Keratinocyte (primary cell): ENCODE results near the gene RNF141. TPM values are rescaled to one million over a fixed set of nuclear protein-coding genes. Genes with fewer than 3 reads are reported as not detected.

ENCODE experiments used
- DNase-seq: peaks from one replicate; pipeline ENCODE4 v3.0.0-alpha.2; 2011; ENCODE audit warnings: low read depth, missing footprints, low spot score
- FAIRE-seq: peaks from 2 replicates; lab custom pipeline; 2011; peaks lifted over from hg19 to GRCh38; lab: Jason Lieb, UNC
- H2AFZ ChIP-seq: 2 replicates; pipeline ENCODE4 v1.6.0; 2012; ENCODE audit warnings: low read length, control low read depth, inconsistent platforms; ENCODE audit not compliant: control insufficient read depth
- H3K27ac ChIP-seq: 2 replicates; pipeline ENCODE4 v1.5.1; 2011; ENCODE audit warnings: low read length; ENCODE audit not compliant: control insufficient read depth, insufficient read depth
- H3K27me3 ChIP-seq: 3 replicates; pipeline ENCODE4 v1.6.0; 2011; ENCODE audit warnings: low read length; ENCODE audit not compliant: control insufficient read depth, insufficient read depth; ENCODE audit errors: extremely low read depth
- H3K36me3 ChIP-seq, 2 experiments: 2 replicates in 1 of 2; 3 replicates in 1 of 2; pipeline ENCODE4 v1.5.1; 2011; ENCODE audit warnings: low read length in 2 of 2, mild to moderate bottlenecking in 1 of 2; ENCODE audit not compliant: control insufficient read depth in 2 of 2, insufficient read depth in 2 of 2; ENCODE audit errors: extremely low read depth in 1 of 2
- H3K4me1 ChIP-seq: 3 replicates; pipeline ENCODE4 v1.5.1; 2011; ENCODE audit warnings: low read length; ENCODE audit not compliant: control insufficient read depth, insufficient read depth; ENCODE audit errors: extremely low read depth
- H3K4me2 ChIP-seq: 3 replicates; pipeline ENCODE4 v1.6.0; 2011; ENCODE audit warnings: low read depth, low read length; ENCODE audit not compliant: control insufficient read depth, insufficient read depth; ENCODE audit errors: extremely low read depth
- H3K4me3 ChIP-seq, 3 experiments: fragments of 200-600 bp in 1 of 3; sonication (generic) in 1 of 3; 2 replicates in 2 of 3; 3 replicates in 1 of 3; pipeline ENCODE4 v1.5.1; 2011 to 2016; ENCODE audit warnings: low read length in 3 of 3, mild to moderate bottlenecking in 3 of 3, control low read depth in 2 of 3, inconsistent platforms in 1 of 3, low read depth in 1 of 3, mixed read lengths in 1 of 3, mixed run types in 1 of 3, moderate library complexity in 1 of 3; ENCODE audit not compliant: control insufficient read depth in 2 of 3, insufficient read depth in 2 of 3; ENCODE audit errors: extremely low read depth in 1 of 3
- H3K79me2 ChIP-seq: 2 replicates; pipeline ENCODE4 v1.6.0; 2012; ENCODE audit warnings: low read length; ENCODE audit not compliant: control insufficient read depth, insufficient read depth
- H3K9ac ChIP-seq: 3 replicates; pipeline ENCODE4 v1.6.0; 2011; ENCODE audit warnings: low read length; ENCODE audit not compliant: control insufficient read depth, insufficient read depth; ENCODE audit errors: extremely low read depth
- H3K9me1 ChIP-seq: 3 replicates; pipeline ENCODE4 v1.6.0; 2011; ENCODE audit warnings: low read length; ENCODE audit not compliant: control insufficient read depth, insufficient read depth; ENCODE audit errors: extremely low read depth
- H3K9me3 ChIP-seq: 2 replicates; pipeline ENCODE4 v1.5.1; 2012; ENCODE audit warnings: low read depth, low read length; ENCODE audit not compliant: control insufficient read depth
- H4K20me1 ChIP-seq: 3 replicates; pipeline ENCODE4 v1.6.0; 2011; ENCODE audit warnings: low read length; ENCODE audit not compliant: control insufficient read depth, insufficient read depth; ENCODE audit errors: extremely low read depth
- CTCF ChIP-seq, 3 experiments: IDR thresholded peaks in 1 of 3; conservative IDR thresholded peaks in 1 of 3; optimal IDR thresholded peaks in 1 of 3; 2 replicates in 2 of 3; 3 replicates in 1 of 3; pipeline versions ENCODE3 to v1.5.1; 2011; ENCODE audit warnings: low read length in 3 of 3, mild to moderate bottlenecking in 3 of 3, moderate library complexity in 2 of 3, control low read depth in 1 of 3, inconsistent platforms in 1 of 3; ENCODE audit not compliant: insufficient read depth in 2 of 3; ENCODE audit errors: extremely low read depth in 1 of 3
- EZH2 ChIP-seq: IDR thresholded peaks from one replicate; pipeline ENCODE4 v1.6.1; 2012; ENCODE audit warnings: inconsistent platforms, mild to moderate bottlenecking, low read length, moderate library complexity
- dilution Hi-C: fragments of 300-500 bp; cut with MboI; formaldehyde crosslinking; loops from one replicate; pipeline ENCODE4 v1.7.0; 2020; ENCODE audit warnings: low sequenced_read_pairs; ENCODE audit not compliant: extremely low pct_ligation_motif_present
- polyA plus RNA-seq, 5 experiments: library from polyadenylated mRNA; depleted of rRNA in 3 of 5; stranded (reverse) in 3 of 5; stranded (forward) in 1 of 5; unstranded in 1 of 5; fragments of >200 nt; gene quantifications; 1 replicate in 1 of 5; 2 replicates in 3 of 5; 3 replicates in 1 of 5; pipeline versions ENCODE4 v1.2.1 to v1.2.3, GENCODE V29; 2011 to 2012; ENCODE audit warnings: missing spikeins in 2 of 5, low read depth in 1 of 5, low replicate concordance in 1 of 5

RNF141 gene
- polyA plus RNA-seq, 1 donor (not counting 4 experiments of a cell fraction or from before 2014, with no cell fraction given): 59.1 TPM

GRCh38 chr11:10550503-10551289, 9.7 kb upstream of the RNF141 start:
- FAIRE-seq: no peak
- no peaks in the 10 kb centered on the region for H3K4me1 ChIP-seq
- DNase-seq: no peak
- no peak overlapping the region for H3K27ac ChIP-seq
- no peaks in the 10 kb centered on the region for H3K9me1 ChIP-seq
- H3K27me3 ChIP-seq: no peaks in the 10 kb centered on the region
- dilution Hi-C loops: no loop called here
- H3K4me2 ChIP-seq: peak overlapping the region; percentile 22
- no peaks in the 10 kb centered on the region for H3K79me2 ChIP-seq
- no peaks in the 10 kb centered on the region for H4K20me1 ChIP-seq
- H3K9ac ChIP-seq: no peak overlapping the region
- H3K4me3 ChIP-seq: no peak overlapping the region
- TF ChIP-seq CTCF (optimal IDR thresholded peaks at IDR 0.05 in 1 of 3, IDR thresholded peaks at IDR 0.05 in 1 of 3, conservative IDR thresholded peaks at IDR 0.05 in 1 of 3; ENCODE audit: extremely low read depth in 1 of 3, insufficient read depth in 2 of 3, low read length in 3 of 3): no peak
- no peak for TF ChIP-seq EZH2
- H3K9me3 ChIP-seq: no peaks in the 10 kb centered on the region
- no peak overlapping the region for H2AFZ ChIP-seq
- H3K36me3 ChIP-seq: no peaks in the 10 kb centered on the region

- H4K20me1 ChIP-seq: no peaks in the 10 kb centered on the region
- no peak overlapping the region for H3K27ac ChIP-seq
- dilution Hi-C loops: no loop called here
- H3K4me3 ChIP-seq: no peak overlapping the region
- no peak for DNase-seq
- H3K79me2 ChIP-seq: peaks cover 7% of the 10 kb centered on the region
- peaks cover 9% of the 10 kb centered on the region for H3K4me1 ChIP-seq
- no peak overlapping the region for H2AFZ ChIP-seq
- peaks cover 1% of the 10 kb centered on the region for H3K9me3 ChIP-seq
- no peak for TF ChIP-seq CTCF (optimal IDR thresholded peaks at IDR 0.05 in 1 of 3, IDR thresholded peaks at IDR 0.05 in 1 of 3, conservative IDR thresholded peaks at IDR 0.05 in 1 of 3; ENCODE audit: extremely low read depth in 1 of 3, insufficient read depth in 2 of 3, low read length in 3 of 3)
- no peak for TF ChIP-seq EZH2
- no peak for FAIRE-seq
- no peak overlapping the region for H3K4me2 ChIP-seq
- H3K36me3 ChIP-seq: no peaks in the 10 kb centered on the region
- no peaks in the 10 kb centered on the region for H3K9me1 ChIP-seq
- H3K27me3 ChIP-seq: no peaks in the 10 kb centered on the region
- H3K9ac ChIP-seq: no peak overlapping the region
Measured at GRCh38 chr11:10544491-10545465, 3.8 kb upstream of the RNF141 start.
